Chondrocyte (in vitro differentiated cells): ENCODE results near the gene HNRNPUL1. TPM values are rescaled to one million over a fixed set of nuclear protein-coding genes. Genes with fewer than 3 reads are reported as not detected.
A peak's percentile ranks its signal among the peaks of the same experiment; 100 is the strongest.

ENCODE experiments used
- DNase-seq: peaks from one replicate; pipeline ENCODE4 v3.0.0; 2021; ENCODE audit warnings: mixed read lengths, low spot score
- H3K27ac Mint-ChIP-seq: one replicate; pipeline ENCODE4 v1.8.0; 2021; ENCODE audit warnings: mild to moderate bottlenecking, moderate library complexity, mixed read lengths; ENCODE audit not compliant: unreplicated experiment
- H3K27me3 Mint-ChIP-seq: 2 replicates; pipeline ENCODE4 v1.8.0; 2021; ENCODE audit warnings: low read depth, mixed read lengths
- H3K36me3 Mint-ChIP-seq: 2 replicates; pipeline ENCODE4 v1.8.0; 2021; ENCODE audit warnings: low read depth, mixed read lengths
- H3K4me1 Mint-ChIP-seq: 2 replicates; pipeline ENCODE4 v1.8.0; 2021; ENCODE audit warnings: low read depth, mild to moderate bottlenecking, mixed read lengths
- H3K4me3 Mint-ChIP-seq: one replicate; pipeline ENCODE4 v1.8.0; 2021; ENCODE audit warnings: mild to moderate bottlenecking, moderate library complexity, mixed read lengths; ENCODE audit not compliant: unreplicated experiment
- H3K9me3 Mint-ChIP-seq: 2 replicates; pipeline ENCODE4 v1.8.0; 2021; ENCODE audit warnings: low read depth, mixed read lengths
- CTCF ChIP-seq: fragments of 200-600 bp; sonication (generic); IDR thresholded peaks from 2 replicates; pipeline ENCODE4 v1.5.0; 2021; ENCODE audit warnings: antibody characterized with exemption, mild to moderate bottlenecking, moderate library complexity
- total RNA-seq: library from RNA; stranded (reverse); gene quantifications from 3 replicates; pipeline ENCODE4 v1.2.1, GENCODE V29; 2021

HNRNPUL1 gene
- total RNA-seq, 1 donor from 2014 or later: 158 TPM

- H3K27me3 Mint-ChIP-seq: no peaks in the 10 kb centered on the region
- no peak overlapping the region for H3K4me3 Mint-ChIP-seq
- peak overlapping the region; percentile 12 for H3K27ac Mint-ChIP-seq
- H3K36me3 Mint-ChIP-seq: peaks cover 19% of the 10 kb centered on the region
- H3K9me3 Mint-ChIP-seq: no peaks in the 10 kb centered on the region
- DNase-seq: no peak
- no peaks in the 10 kb centered on the region for H3K4me1 Mint-ChIP-seq
- no peak for TF ChIP-seq CTCF
These were observed 25.9 kb upstream of the HNRNPUL1 start for GRCh38 chr19:41238244-41238643.

GRCh38 chr19:41239363-41239762 is 24.8 kb upstream of the HNRNPUL1 start:
- TF ChIP-seq CTCF: no peak
- Mint-ChIP-seq H3K4me3 (no peak overlapping the region), H3K9me3 (no peaks in the 10 kb centered on the region), H3K27ac (peak overlapping the region; percentile 22), H3K4me1 (no peaks in the 10 kb centered on the region), H3K36me3 (peaks cover 15% of the 10 kb centered on the region), H3K27me3 (no peaks in the 10 kb centered on the region)
- DNase-seq: no peak

GRCh38 chr19:41239961-41240574 is 24.1 kb upstream of the HNRNPUL1 start:
- no peaks in the 10 kb centered on the region for H3K27me3 Mint-ChIP-seq
- no peak for TF ChIP-seq CTCF
- H3K27ac Mint-ChIP-seq: no peak overlapping the region
- H3K36me3 Mint-ChIP-seq: peaks cover 16% of the 10 kb centered on the region
- H3K4me1 Mint-ChIP-seq: no peaks in the 10 kb centered on the region
- no peaks in the 10 kb centered on the region for H3K9me3 Mint-ChIP-seq
- DNase-seq: no peak
- H3K4me3 Mint-ChIP-seq: no peak overlapping the region

- no peaks in the 10 kb centered on the region for H3K27me3 Mint-ChIP-seq
- no peak for DNase-seq
- H3K4me1 Mint-ChIP-seq: no peaks in the 10 kb centered on the region
- no peak overlapping the region for H3K4me3 Mint-ChIP-seq
- H3K9me3 Mint-ChIP-seq: no peaks in the 10 kb centered on the region
- peaks cover 23% of the 10 kb centered on the region for H3K36me3 Mint-ChIP-seq
- no peak overlapping the region for H3K27ac Mint-ChIP-seq
- no peak for TF ChIP-seq CTCF
These were observed 22.3 kb upstream of the HNRNPUL1 start for GRCh38 chr19:41241859-41242258.

GRCh38 chr19:41244117-41244516 is 20.1 kb upstream of the HNRNPUL1 start:
- Mint-ChIP-seq H3K4me3 (no peak overlapping the region), H3K27ac (no peak overlapping the region), H3K9me3 (no peaks in the 10 kb centered on the region), H3K4me1 (no peaks in the 10 kb centered on the region), H3K36me3 (peaks cover 20% of the 10 kb centered on the region), H3K27me3 (no peaks in the 10 kb centered on the region)
- no peak for DNase-seq
- TF ChIP-seq CTCF: no peak
